ENCODE results near the gene OR5B3.

DNA sequence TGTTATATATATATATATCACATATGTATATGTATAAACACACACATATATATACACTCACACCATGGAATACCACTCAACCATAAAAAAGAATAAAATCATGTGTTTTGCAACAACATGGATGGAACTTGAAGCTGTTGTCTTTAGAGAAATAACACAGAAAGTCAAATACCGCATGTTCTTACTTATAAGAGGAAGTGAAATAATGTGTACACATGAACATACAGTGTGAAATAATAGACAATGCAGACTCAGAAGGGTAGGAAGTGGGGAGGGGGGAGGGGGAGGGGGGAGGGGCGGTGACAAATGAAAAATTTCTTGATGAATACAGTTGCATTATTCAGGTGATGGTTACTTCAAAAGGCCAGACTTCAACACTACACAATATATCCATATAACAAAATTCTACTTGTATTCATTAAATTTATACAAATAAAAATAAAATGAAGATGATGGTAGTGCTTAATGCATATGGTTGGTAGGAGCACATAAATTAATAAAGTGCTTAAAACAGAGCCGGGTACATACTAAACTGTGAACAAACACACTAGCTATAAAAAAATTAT lies 27.0 kb upstream of the OR5B3 start:
- TF ChIP-seq, protein P1, sequence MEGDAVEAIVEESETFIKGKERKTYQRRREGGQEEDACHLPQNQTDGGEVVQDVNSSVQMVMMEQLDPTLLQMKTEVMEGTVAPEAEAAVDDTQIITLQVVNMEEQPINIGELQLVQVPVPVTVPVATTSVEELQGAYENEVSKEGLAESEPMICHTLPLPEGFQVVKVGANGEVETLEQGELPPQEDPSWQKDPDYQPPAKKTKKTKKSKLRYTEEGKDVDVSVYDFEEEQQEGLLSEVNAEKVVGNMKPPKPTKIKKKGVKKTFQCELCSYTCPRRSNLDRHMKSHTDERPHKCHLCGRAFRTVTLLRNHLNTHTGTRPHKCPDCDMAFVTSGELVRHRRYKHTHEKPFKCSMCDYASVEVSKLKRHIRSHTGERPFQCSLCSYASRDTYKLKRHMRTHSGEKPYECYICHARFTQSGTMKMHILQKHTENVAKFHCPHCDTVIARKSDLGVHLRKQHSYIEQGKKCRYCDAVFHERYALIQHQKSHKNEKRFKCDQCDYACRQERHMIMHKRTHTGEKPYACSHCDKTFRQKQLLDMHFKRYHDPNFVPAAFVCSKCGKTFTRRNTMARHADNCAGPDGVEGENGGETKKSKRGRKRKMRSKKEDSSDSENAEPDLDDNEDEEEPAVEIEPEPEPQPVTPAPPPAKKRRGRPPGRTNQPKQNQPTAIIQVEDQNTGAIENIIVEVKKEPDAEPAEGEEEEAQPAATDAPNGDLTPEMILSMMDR (IDR thresholded peaks at IDR 0.05; ENCODE audit: extremely low read depth in 1 of 2, insufficient read depth in 1 of 2, low read depth in 1 of 2, low read length in 2 of 2), result no peak
- no peak for TF ChIP-seq POLR2A (IDR thresholded peaks at IDR 0.05; ENCODE audit: low read depth, low read length)
- no peak for TF ChIP-seq POLR2AphosphoS5 (IDR thresholded peaks at IDR 0.05; ENCODE audit: insufficient read depth, low read depth, low read length)
- no peak for TF ChIP-seq MYC (IDR thresholded peaks at IDR 0.05; ENCODE audit: low read depth, low read length)

Data from endothelial cell of umbilical vein (primary cell).